ENCODE results near the gene STX1B. TPM values are rescaled to one million over a fixed set of nuclear protein-coding genes. Genes with fewer than 3 reads are reported as not detected.

The STX1B gene
- total RNA-seq: 0.05 and 0.93 TPM in 2 replicates

DNA sequence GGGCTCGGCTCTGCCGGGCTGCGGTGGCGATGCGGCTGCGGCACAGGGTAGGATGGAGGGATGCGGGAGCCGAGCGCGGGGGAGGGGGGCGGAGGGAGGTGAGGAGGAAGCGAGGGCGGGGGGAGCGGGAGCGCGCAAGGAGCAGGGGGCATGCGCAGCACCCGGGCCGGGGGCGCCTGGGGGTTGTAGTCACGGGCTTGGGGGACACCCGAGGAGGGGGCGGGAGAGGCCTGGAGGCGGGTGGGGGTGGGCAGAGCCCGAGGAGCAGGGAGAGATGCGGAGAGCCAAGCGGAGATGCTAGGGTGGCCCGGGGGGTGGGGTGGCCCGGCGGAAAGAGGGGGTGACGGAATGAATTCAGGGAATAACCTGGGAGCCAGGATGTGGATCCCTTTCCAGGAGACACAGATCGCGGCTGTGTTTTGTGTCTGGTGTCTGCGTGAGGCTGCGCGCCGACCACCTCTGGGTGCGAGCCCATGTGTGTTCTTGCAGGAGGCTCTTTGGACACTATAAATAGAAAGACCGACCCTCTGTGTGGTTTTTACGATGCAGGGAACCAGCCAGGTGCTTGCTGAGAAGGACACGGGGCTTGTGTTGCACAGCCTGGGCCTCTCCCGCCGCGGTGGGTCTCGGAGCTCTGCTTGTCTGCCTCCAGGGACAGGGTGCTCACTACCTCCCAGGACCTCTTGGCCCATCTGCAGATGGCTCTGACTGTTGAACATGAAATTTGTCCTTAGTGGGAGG, at the start of gene STX1B:
Gene STX1B, minus strand, starts transcription at position 54 of the 741 bp plus-strand sequence. CDS start 242 bp downstream, outside the sequence.

DNA sequence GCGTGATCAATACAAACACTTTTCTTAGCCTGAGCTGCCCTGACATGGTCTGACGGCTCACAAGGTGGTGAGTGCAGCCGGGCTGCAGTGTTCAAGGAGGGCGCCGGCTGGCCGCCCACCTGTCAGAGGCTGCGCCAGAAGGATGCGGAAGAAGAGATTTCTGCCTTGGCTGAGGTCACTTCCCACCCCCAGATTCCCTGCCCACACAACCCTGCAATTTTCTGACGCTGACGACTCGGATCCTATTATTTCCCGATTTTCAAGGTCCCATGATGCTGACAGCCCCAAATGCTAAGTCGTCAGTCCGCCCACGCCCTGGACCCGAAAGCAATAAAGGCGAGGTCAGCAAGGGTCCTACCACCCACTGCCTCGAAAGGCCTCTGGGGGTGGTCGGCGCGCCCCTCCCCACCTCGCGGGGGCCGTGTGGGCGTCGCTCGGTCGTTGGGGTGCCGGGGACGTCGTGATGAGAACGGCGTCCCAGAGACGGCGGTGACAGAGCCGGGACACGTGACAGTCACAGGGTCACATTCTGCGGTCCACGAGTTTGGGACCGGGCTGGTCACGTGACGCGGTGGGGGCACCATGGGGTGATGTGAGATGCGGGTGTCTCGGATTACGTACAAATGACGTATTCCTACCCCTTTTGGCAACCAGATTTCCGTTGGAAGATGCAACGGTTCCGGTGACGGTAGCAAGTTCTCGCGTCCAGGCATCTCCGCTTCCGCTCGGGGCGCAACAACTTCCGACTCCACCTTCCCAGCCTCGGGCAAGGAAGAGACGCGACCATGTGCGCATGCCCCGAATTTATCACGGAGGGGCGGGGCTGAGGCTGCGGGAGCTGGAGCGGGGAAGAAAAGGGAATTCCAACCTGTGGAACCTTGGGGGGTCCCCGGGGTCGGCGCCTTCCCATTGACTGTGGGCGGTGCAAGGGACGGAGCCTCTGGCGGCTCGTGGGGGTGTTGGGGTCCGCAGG, 22.6 kb upstream of the STX1B start, which contains the start of gene STX4:
Gene STX4, plus strand, starts transcription at position 823 of the 973 bp plus-strand sequence. CDS start 248 bp downstream, outside the sequence.

DNA sequence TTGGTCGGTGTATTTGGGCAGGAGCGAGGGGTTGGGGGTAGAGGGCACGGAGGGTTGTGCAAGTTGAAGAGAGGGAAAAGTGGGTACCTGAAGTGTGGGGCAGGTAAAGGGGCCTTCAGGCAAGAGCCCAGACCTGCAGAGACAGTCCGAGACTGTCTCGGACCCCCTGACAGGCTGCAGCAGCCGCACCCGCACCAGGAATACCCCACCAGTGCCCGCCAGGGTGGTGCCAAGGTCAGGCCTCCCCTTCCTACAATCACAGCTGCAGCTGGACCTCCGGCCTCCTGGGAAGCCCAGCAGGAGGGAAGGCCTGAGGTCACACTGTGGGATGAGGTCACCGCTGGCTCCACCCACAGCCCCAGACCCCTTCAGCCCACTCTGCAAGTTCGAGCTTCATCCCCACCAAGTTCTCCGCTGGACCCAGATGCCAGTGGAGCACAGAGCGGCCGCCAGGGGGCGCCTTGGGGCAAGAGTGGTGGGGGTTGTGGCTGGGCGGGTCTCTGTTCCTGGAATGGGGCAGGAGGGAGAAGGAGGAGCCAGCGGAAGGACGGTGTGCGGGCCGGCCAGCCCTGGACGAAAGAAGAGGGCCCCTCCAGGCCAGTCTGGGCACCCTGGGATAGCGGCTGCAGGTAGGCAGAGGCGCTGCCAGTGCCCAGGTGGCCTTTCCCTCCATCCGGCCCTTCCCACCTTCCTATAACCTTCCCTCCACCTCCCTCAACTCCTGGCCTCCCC, 25.6 kb downstream of the STX1B start, which contains the start of gene HSD3B7:
Gene HSD3B7, plus strand, starts transcription at position 539 of the 732 bp plus-strand sequence. CDS start 452 bp downstream, outside the sequence.

GRCh38 chr16:30957456-30958174, 52.8 kb downstream of the STX1B start, which contains the start of gene SETD1A:
SETD1A (plus strand) TSS chr16:30957754; CDS start chr16:30958732, 978 bp downstream.

GRCh38 chr16:30948667-30949649, 61.5 kb downstream of the STX1B start, which contains the start of gene ORAI3:
ORAI3 (plus strand) TSS chr16:30949068; CDS start chr16:30949290, 222 bp downstream.

Other genes with a start within 250 kb of the STX1B start
- 1.3 and 1.4 TPM in 2 replicates for gene CFAP119, start 248.6 kb downstream of the STX1B start, total RNA-seq
- 68.8 and 74.6 TPM in 2 replicates for gene RNF40, start 248.3 kb downstream of the STX1B start, total RNA-seq
- gene ZNF629, start 223.4 kb downstream of the STX1B start, total RNA-seq: 6.7 TPM in 2 replicates
- gene BCL7C, start 116.6 kb downstream of the STX1B start, total RNA-seq: 37.0 and 39.4 TPM in 2 replicates
- gene CTF1, start 114.0 kb downstream of the STX1B start, total RNA-seq: 0.33 TPM in 1 of 2 replicates, not detected in the other
- gene FBXL19, start 87.1 kb downstream of the STX1B start, total RNA-seq: 15.2 and 15.4 TPM in 2 replicates
- 17.9 and 27.5 TPM in 2 replicates for gene ORAI3, start 61.6 kb downstream of the STX1B start, total RNA-seq
- gene SETD1A, start 52.9 kb downstream of the STX1B start, total RNA-seq: 4.1 and 4.2 TPM in 2 replicates
- 16.7 and 17.7 TPM in 2 replicates for gene HSD3B7, start 25.4 kb downstream of the STX1B start, total RNA-seq
- gene STX4, start 22.9 kb upstream of the STX1B start, total RNA-seq: 30.7 and 32.6 TPM in 2 replicates
- 12.3 and 13.6 TPM in 2 replicates for gene ZNF668, start 63.6 kb upstream of the STX1B start, total RNA-seq
- 9.9 and 10.0 TPM in 2 replicates for gene ZNF646, start 63.8 kb upstream of the STX1B start, total RNA-seq
- gene PRSS53, start 78.3 kb upstream of the STX1B start, total RNA-seq: 1.2 and 1.5 TPM in 2 replicates
- 144 and 177 TPM in 2 replicates for gene VKORC1, start 84.2 kb upstream of the STX1B start, total RNA-seq
- 71.9 and 81.6 TPM in 2 replicates for gene BCKDK, start 97.7 kb upstream of the STX1B start, total RNA-seq
- 30.0 and 31.8 TPM in 2 replicates for gene KAT8, start 107.0 kb upstream of the STX1B start, total RNA-seq
- gene PRSS8, start 125.1 kb upstream of the STX1B start, total RNA-seq: not detected in 2 replicates
- 0.25 TPM in 1 of 2 replicates, not detected in the other for gene PRSS36, start 139.4 kb upstream of the STX1B start, total RNA-seq
- 63.4 and 69.3 TPM in 2 replicates for gene FUS, start 169.5 kb upstream of the STX1B start, total RNA-seq
- 38.3 and 39.4 TPM in 2 replicates for gene PYCARD, start 192.1 kb upstream of the STX1B start, total RNA-seq
- not detected in 2 replicates for gene TRIM72, start 203.5 kb upstream of the STX1B start, total RNA-seq
- gene PYDC1, start 206.5 kb upstream of the STX1B start, total RNA-seq: not detected in 2 replicates
- gene ITGAM, start 249.3 kb upstream of the STX1B start, total RNA-seq: not detected in 2 replicates